ENCODE results near the gene SCNN1A. TPM values are rescaled to one million over a fixed set of nuclear protein-coding genes. Genes with fewer than 3 reads are reported as not detected.

SCNN1A gene
- total and polyA plus RNA-seq, 7 donors: 0.82 to 169 (median 7.2) TPM

GRCh38 chr12:6303071-6303470, 72.3 kb downstream of the SCNN1A start:
- H3K36me3 ChIP-seq: no peaks in the 10 kb centered on the region
- intact Hi-C loops (cut with DNase I): no loop called here
- DNase-seq: no peak

GRCh38 chr12:6302621-6303020, 72.7 kb downstream of the SCNN1A start:
- H3K27ac ChIP-seq: no peak overlapping the region
- WGBS, 2 donors: 87 to 91% methylated on average over 3 of the region's 3 CpGs
- no peaks in the 10 kb centered on the region for H3K9me3 ChIP-seq
- H3K4me3 ChIP-seq: no peak overlapping the region
- H3K4me1 ChIP-seq: no peaks in the 10 kb centered on the region
- H3K36me3 ChIP-seq: no peaks in the 10 kb centered on the region
- intact Hi-C loops (cut with DNase I): no loop called here
- DNase-seq: no peak
- TF ChIP-seq POLR2A (IDR thresholded peaks at IDR 0.05) (no peak), EP300 (IDR thresholded peaks at IDR 0.05) (no peak), POLR2AphosphoS5 (IDR thresholded peaks at IDR 0.05) (no peak), CTCF (IDR thresholded peaks at IDR 0.05) (no peak)
- no peaks in the 10 kb centered on the region for H3K27me3 ChIP-seq

More at GRCh38 chr12:6303071-6303470, 72.3 kb downstream of the SCNN1A start:
- 49 to 76% methylated on average over 5 of the region's 5 CpGs for WGBS, 2 donors
- no peak for TF ChIP-seq EP300 (IDR thresholded peaks at IDR 0.05)
- no peak for TF ChIP-seq CTCF (IDR thresholded peaks at IDR 0.05)
- TF ChIP-seq POLR2AphosphoS5 (IDR thresholded peaks at IDR 0.05): no peak
- TF ChIP-seq POLR2A (IDR thresholded peaks at IDR 0.05): no peak
- Histone ChIP-seq H3K4me3 (no peak overlapping the region), H3K27me3 (no peaks in the 10 kb centered on the region), H3K4me1 (no peaks in the 10 kb centered on the region), H3K9me3 (no peaks in the 10 kb centered on the region), H3K27ac (no peak overlapping the region)

- H3K9me3 ChIP-seq: no peaks in the 10 kb centered on the region
- no peak overlapping the region for H3K4me3 ChIP-seq
- H3K27me3 ChIP-seq: no peaks in the 10 kb centered on the region
- intact Hi-C loops (cut with DNase I): no loop called here
- no peaks in the 10 kb centered on the region for H3K36me3 ChIP-seq
- DNase-seq: peak; percentile 25
- no peak for TF ChIP-seq POLR2AphosphoS5 (IDR thresholded peaks at IDR 0.05)
- TF ChIP-seq EP300 (IDR thresholded peaks at IDR 0.05): no peak
- no peak for TF ChIP-seq POLR2A (IDR thresholded peaks at IDR 0.05)
- TF ChIP-seq CTCF (IDR thresholded peaks at IDR 0.05): no peak
- no peak overlapping the region for H3K27ac ChIP-seq
- H3K4me1 ChIP-seq: no peaks in the 10 kb centered on the region
- WGBS, 2 donors: 89 to 90% methylated on average over 7 of the region's 7 CpGs
Observed at GRCh38 chr12:6301721-6302120, 73.6 kb downstream of the SCNN1A start.

GRCh38 chr12:6297170-6297569, 78.2 kb downstream of the SCNN1A start:
- TF ChIP-seq POLR2AphosphoS5 (IDR thresholded peaks at IDR 0.05) (no peak), CTCF (IDR thresholded peaks at IDR 0.05) (no peak), POLR2A (IDR thresholded peaks at IDR 0.05) (no peak), EP300 (IDR thresholded peaks at IDR 0.05) (no peak)
- Histone ChIP-seq H3K27ac (no peak overlapping the region), H3K9me3 (no peaks in the 10 kb centered on the region), H3K4me1 (peaks cover 0 to 23% (median 16%) of the 10 kb centered on the region in 4 donors), H3K27me3 (no peaks in the 10 kb centered on the region), H3K4me3 (no peak overlapping the region), H3K36me3 (no peaks in the 10 kb centered on the region)
- peak; percentile 14 for DNase-seq
- 44 to 82% methylated on average over 9 of the region's 10 CpGs for WGBS, 2 donors
- intact Hi-C loops (cut with DNase I): no loop called here

Small RNA genes within 50 kb of the gene (small RNA-seq; reads per million reads assigned to genes)
- gene RN7SL391P: 0 reads per million in 3 donors

Other genes starting within 250 kb of the SCNN1A start
- 100 to 1,000 TPM; 240 to 453 (median 303) TPM for gene CD9, start 175.2 kb downstream of the SCNN1A start, total RNA-seq
- gene CD9, start 175.2 kb downstream of the SCNN1A start, polyA plus RNA-seq: 100 to 1,000 TPM; 180 to 548 (median 335) TPM
- 1 to 10 TPM in 1 of 4 donors, under 1 TPM in 1, not detected in 2; 0.99 to 2.5 TPM for gene PLEKHG6, start 64.9 kb downstream of the SCNN1A start, total RNA-seq
- 100 to 1,000 TPM in 1 of 3 donors, 10 to 100 TPM in 2; 61.3 to 146 (median 93.6) TPM for gene PLEKHG6, start 64.9 kb downstream of the SCNN1A start, polyA plus RNA-seq
- 100 to 1,000 TPM; 135 to 191 (median 176) TPM for gene TNFRSF1A, start 33.5 kb downstream of the SCNN1A start, total RNA-seq
- 100 to 1,000 TPM in 1 of 3 donors, 10 to 100 TPM in 2; 31.7 to 107 (median 74.5) TPM for gene TNFRSF1A, start 33.5 kb downstream of the SCNN1A start, polyA plus RNA-seq
- 100 to 1,000 TPM in 3 of 4 donors, 10 to 100 TPM in 1; 85.2 to 200 (median 125) TPM for gene LTBR, start 8.6 kb upstream of the SCNN1A start, total RNA-seq
- gene LTBR, start 8.6 kb upstream of the SCNN1A start, polyA plus RNA-seq: 10 to 100 TPM; 36.3 to 85.2 (median 37.8) TPM
- under 1 TPM in 1 of 4 donors, not detected in 3; 0.81 TPM for gene CD27, start 69.4 kb upstream of the SCNN1A start, total RNA-seq
- 10 to 100 TPM in 1 of 3 donors, 1 to 10 TPM in 1, under 1 TPM in 1; 0.60 to 29.0 (median 2.3) TPM for gene CD27, start 69.4 kb upstream of the SCNN1A start, polyA plus RNA-seq
- gene TAPBPL, start 76.5 kb upstream of the SCNN1A start, total RNA-seq: 10 to 100 TPM; 20.2 to 27.5 (median 26.9) TPM
- gene TAPBPL, start 76.5 kb upstream of the SCNN1A start, polyA plus RNA-seq: 10 to 100 TPM; 14.4 to 36.0 (median 17.1) TPM
- gene VAMP1, start 95.1 kb upstream of the SCNN1A start, total RNA-seq: 10 to 100 TPM; 11.5 to 44.0 (median 17.2) TPM
- 10 to 100 TPM in 1 of 3 donors, 1 to 10 TPM in 2; 2.3 to 12.8 (median 3.0) TPM for gene VAMP1, start 95.1 kb upstream of the SCNN1A start, polyA plus RNA-seq
- 100 to 1,000 TPM in 2 of 4 donors, 10 to 100 TPM in 2; 52.9 to 113 (median 92.1) TPM for gene MRPL51, start 117.7 kb upstream of the SCNN1A start, total RNA-seq
- gene MRPL51, start 117.7 kb upstream of the SCNN1A start, polyA plus RNA-seq: 100 to 1,000 TPM; 119 to 142 (median 135) TPM
- gene NCAPD2, start 118.5 kb upstream of the SCNN1A start, total RNA-seq: 10 to 100 TPM; 11.8 to 89.5 (median 12.6) TPM
- 10 to 100 TPM in 2 of 3 donors, 1 to 10 TPM in 1; 9.0 to 35.8 (median 13.6) TPM for gene NCAPD2, start 118.5 kb upstream of the SCNN1A start, polyA plus RNA-seq
- gene GAPDH, start 159.0 kb upstream of the SCNN1A start, total RNA-seq: 1,000 to 10,000 TPM; 1,653 to 2,501 (median 2,098) TPM
- gene GAPDH, start 159.0 kb upstream of the SCNN1A start, polyA plus RNA-seq: 1,000 to 10,000 TPM; 2,564 to 3,219 (median 3,101) TPM
- 10 to 100 TPM; 15.3 to 34.3 (median 22.7) TPM for gene IFFO1, start 180.5 kb upstream of the SCNN1A start, total RNA-seq
- 10 to 100 TPM in 1 of 3 donors, 1 to 10 TPM in 2; 1.8 to 14.0 (median 4.2) TPM for gene IFFO1, start 180.5 kb upstream of the SCNN1A start, polyA plus RNA-seq
- 10 to 100 TPM in 3 of 4 donors, 1 to 10 TPM in 1; 6.1 to 30.1 (median 23.2) TPM for gene NOP2, start 192.7 kb upstream of the SCNN1A start, total RNA-seq
- 10 to 100 TPM in 1 of 3 donors, 1 to 10 TPM in 2; 6.2 to 39.2 (median 7.8) TPM for gene NOP2, start 192.7 kb upstream of the SCNN1A start, polyA plus RNA-seq
- gene CHD4, start 231.8 kb upstream of the SCNN1A start, total RNA-seq: 100 to 1,000 TPM; 204 to 254 (median 217) TPM
- 100 to 1,000 TPM in 1 of 3 donors, 10 to 100 TPM in 2; 49.2 to 113 (median 53.6) TPM for gene CHD4, start 231.8 kb upstream of the SCNN1A start, polyA plus RNA-seq

All from sigmoid colon (tissue), 7 donors.